NK-92 (cell line): ENCODE results near the gene IRF4.

Experiments used
- DNase-seq: peaks from one replicate; lab custom pipeline; 2025; ENCODE audit not compliant: unreplicated experiment; lab: John Stamatoyannopoulos, UW

IRF4 gene

GRCh38 chr6:456358-456867 is 64.9 kb downstream of the IRF4 start:
- DNase-seq: no peak

- DNase-seq: no peak
Measured at GRCh38 chr6:456887-457286, 65.3 kb downstream of the IRF4 start.
